K562 (cell line): ENCODE data around the gene NRXN3. TPM values are rescaled to one million over a fixed set of nuclear protein-coding genes. Genes with fewer than 3 reads are reported as not detected.

Experiments
- GATA2 ChIP-seq: sonication (generic); formaldehyde crosslinking; IDR thresholded peaks from 2 replicates; pipeline ENCODE4 v1.4.0; 2020; ENCODE audit warnings: mild to moderate bottlenecking, missing genetic modification reagents
- HCFC1 ChIP-seq: IDR thresholded peaks from 2 replicates; pipeline ENCODE4 v1.6.1; 2012; ENCODE audit warnings: low read depth, low read length, improper control_type of control experiment
- MTA1 ChIP-seq: fragments of 450-650 bp; IDR thresholded peaks from 2 replicates; pipeline ENCODE4 v1.6.1; 2017; ENCODE audit warnings: borderline replicate concordance
- MYNN ChIP-seq, 2 experiments: sonication (generic); formaldehyde crosslinking in 1 of 2; IDR thresholded peaks; 2 replicates each; pipeline versions ENCODE4 v1.5.0 to v1.6.1; 2016 to 2020; ENCODE audit warnings: antibody characterized with exemption in 1 of 2, missing genetic modification reagents in 1 of 2
- NRF1 ChIP-seq, 2 experiments: fragments of 450-650 bp; IDR thresholded peaks in 1 of 2; conservative IDR thresholded peaks in 1 of 2; 2 replicates each; pipeline ENCODE4 v1.6.1; 2014; ENCODE audit warnings: mild to moderate bottlenecking in 2 of 2
- PHF8 ChIP-seq: fragments of 200-600 bp; sonication (generic); IDR thresholded peaks from 2 replicates; pipeline ENCODE4 v1.6.1; 2012; ENCODE audit warnings: mixed run types, mild to moderate bottlenecking, inconsistent platforms, low read length, moderate library complexity, borderline replicate concordance
- PTTG1 ChIP-seq: fragments of 450-650 bp; IDR thresholded peaks from 2 replicates; pipeline ENCODE4 v1.6.1; 2016; ENCODE audit warnings: low read depth, mild to moderate bottlenecking, missing genetic modification characterization, missing compliant biosample characterization
- TCF7L2 ChIP-seq: fragments of 150-350 bp; IDR thresholded peaks from 2 replicates; pipeline ENCODE4 v1.6.1; 2016; ENCODE audit warnings: low read depth, mild to moderate bottlenecking, low read length, moderate library complexity
- ZNF146 ChIP-seq: IDR thresholded peaks from one replicate; pipeline ENCODE4 v1.6.1; 2018; ENCODE audit warnings: missing compliant biosample characterization; ENCODE audit not compliant: unreplicated experiment
- ZNF551 ChIP-seq: fragments of 250-450 bp; sonication (Bioruptor Pico); IDR thresholded peaks from 2 replicates; pipeline ENCODE4 v1.5.0; 2021; ENCODE audit warnings: mild to moderate bottlenecking, moderate library complexity
- ZNF77 ChIP-seq: fragments of 250-450 bp; sonication (Bioruptor Pico); IDR thresholded peaks from 2 replicates; pipeline ENCODE4 v1.5.0; 2020
- polyA plus RNA-seq, 8 experiments: library from polyadenylated mRNA; depleted of rRNA in 4 of 8; stranded (reverse) in 5 of 8; unstranded in 3 of 8; fragments of >200 nt; fragmentation: Nextera tagmentation in 2 of 8; fragmentation: Illumina TruSeq in 1 of 8; extraction: Ambion mirVana in 2 of 8; extraction: Trizol in 1 of 8; gene quantifications; 2 replicates each; pipeline versions ENCODE4 v1.2.1 to v1.2.3, GENCODE V29; 2011 to 2014; ENCODE audit warnings: inconsistent platforms in 1 of 8, missing spikeins in 1 of 8
- total RNA-seq, 7 experiments: library from RNA; depleted of rRNA in 6 of 7; stranded (reverse); fragments of >200 nt in 6 of 7; fragmentation: Illumina TruSeq in 2 of 7; extraction: Trizol in 2 of 7; gene quantifications; 2 replicates each; pipeline versions ENCODE4 v1.2.1 to v1.2.3, GENCODE V29; 2011 to 2021; ENCODE audit warnings: low replicate concordance in 1 of 7
- TF ChIP-seq, protein P1 (sequence below): IDR thresholded peaks from 3 replicates; pipeline ENCODE4 v1.6.1; 2011; ENCODE audit warnings: borderline replicate concordance, mild to moderate bottlenecking, moderate library complexity; ENCODE audit not compliant: insufficient read length; ENCODE audit errors: extremely low read depth

NRXN3 gene
- total and polyA plus RNA-seq, 9 of the 15 experiments (the other 6 are each of a cell fraction or from before 2014, with no cell fraction given) = 0.09 TPM; not detected in 8

GRCh38 chr14:79614448-79614847 is 1444.3 kb downstream of the NRXN3 start (continued):
- no peak for TF ChIP-seq MTA1
- TF ChIP-seq ZNF77 (CRISPR knock-in tag) = no peak
- no peak for TF ChIP-seq MYNN (IDR thresholded peaks at IDR 0.05)
- TF ChIP-seq MYNN (CRISPR knock-in tag; IDR thresholded peaks at IDR 0.05) = no peak
- TF ChIP-seq ZNF146 = no peak
- no peak for TF ChIP-seq TCF7L2
- TF ChIP-seq NRF1 (conservative IDR thresholded peaks at IDR 0.05 in 1 of 2, IDR thresholded peaks at IDR 0.05 in 1 of 2) = no peak
- TF ChIP-seq, protein P1, sequence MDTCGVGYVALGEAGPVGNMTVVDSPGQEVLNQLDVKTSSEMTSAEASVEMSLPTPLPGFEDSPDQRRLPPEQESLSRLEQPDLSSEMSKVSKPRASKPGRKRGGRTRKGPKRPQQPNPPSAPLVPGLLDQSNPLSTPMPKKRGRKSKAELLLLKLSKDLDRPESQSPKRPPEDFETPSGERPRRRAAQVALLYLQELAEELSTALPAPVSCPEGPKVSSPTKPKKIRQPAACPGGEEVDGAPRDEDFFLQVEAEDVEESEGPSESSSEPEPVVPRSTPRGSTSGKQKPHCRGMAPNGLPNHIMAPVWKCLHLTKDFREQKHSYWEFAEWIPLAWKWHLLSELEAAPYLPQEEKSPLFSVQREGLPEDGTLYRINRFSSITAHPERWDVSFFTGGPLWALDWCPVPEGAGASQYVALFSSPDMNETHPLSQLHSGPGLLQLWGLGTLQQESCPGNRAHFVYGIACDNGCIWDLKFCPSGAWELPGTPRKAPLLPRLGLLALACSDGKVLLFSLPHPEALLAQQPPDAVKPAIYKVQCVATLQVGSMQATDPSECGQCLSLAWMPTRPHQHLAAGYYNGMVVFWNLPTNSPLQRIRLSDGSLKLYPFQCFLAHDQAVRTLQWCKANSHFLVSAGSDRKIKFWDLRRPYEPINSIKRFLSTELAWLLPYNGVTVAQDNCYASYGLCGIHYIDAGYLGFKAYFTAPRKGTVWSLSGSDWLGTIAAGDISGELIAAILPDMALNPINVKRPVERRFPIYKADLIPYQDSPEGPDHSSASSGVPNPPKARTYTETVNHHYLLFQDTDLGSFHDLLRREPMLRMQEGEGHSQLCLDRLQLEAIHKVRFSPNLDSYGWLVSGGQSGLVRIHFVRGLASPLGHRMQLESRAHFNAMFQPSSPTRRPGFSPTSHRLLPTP = no peak
- no peak for TF ChIP-seq PHF8
- no peak for TF ChIP-seq GATA2 (CRISPR knock-in tag)
- TF ChIP-seq ZNF551 (CRISPR knock-in tag) = no peak
- TF ChIP-seq PTTG1 (tag) = no peak
- TF ChIP-seq HCFC1 = no peak
